Chondrocyte (in vitro differentiated cells): ENCODE results near the gene EEIG1. TPM values are rescaled to one million over a fixed set of nuclear protein-coding genes. Genes with fewer than 3 reads are reported as not detected.

ENCODE experiments used
- DNase-seq: peaks from one replicate; pipeline ENCODE4 v3.0.0; 2021; ENCODE audit warnings: mixed read lengths, low spot score
- H3K27ac Mint-ChIP-seq: one replicate; pipeline ENCODE4 v1.8.0; 2021; ENCODE audit warnings: mild to moderate bottlenecking, moderate library complexity, mixed read lengths; ENCODE audit not compliant: unreplicated experiment
- H3K27me3 Mint-ChIP-seq: 2 replicates; pipeline ENCODE4 v1.8.0; 2021; ENCODE audit warnings: low read depth, mixed read lengths
- H3K36me3 Mint-ChIP-seq: 2 replicates; pipeline ENCODE4 v1.8.0; 2021; ENCODE audit warnings: low read depth, mixed read lengths
- H3K4me1 Mint-ChIP-seq: 2 replicates; pipeline ENCODE4 v1.8.0; 2021; ENCODE audit warnings: low read depth, mild to moderate bottlenecking, mixed read lengths
- H3K4me3 Mint-ChIP-seq: one replicate; pipeline ENCODE4 v1.8.0; 2021; ENCODE audit warnings: mild to moderate bottlenecking, moderate library complexity, mixed read lengths; ENCODE audit not compliant: unreplicated experiment
- H3K9me3 Mint-ChIP-seq: 2 replicates; pipeline ENCODE4 v1.8.0; 2021; ENCODE audit warnings: low read depth, mixed read lengths
- total RNA-seq: library from RNA; stranded (reverse); gene quantifications from 3 replicates; pipeline ENCODE4 v1.2.1, GENCODE V29; 2021
- TF ChIP-seq, protein P1 (sequence below): fragments of 200-600 bp; sonication (generic); IDR thresholded peaks from 2 replicates; pipeline ENCODE4 v1.5.0; 2021; ENCODE audit warnings: antibody characterized with exemption, mild to moderate bottlenecking, moderate library complexity

Gene EEIG1
- total RNA-seq, 1 donor from 2014 or later, result 63.0 TPM

DNA sequence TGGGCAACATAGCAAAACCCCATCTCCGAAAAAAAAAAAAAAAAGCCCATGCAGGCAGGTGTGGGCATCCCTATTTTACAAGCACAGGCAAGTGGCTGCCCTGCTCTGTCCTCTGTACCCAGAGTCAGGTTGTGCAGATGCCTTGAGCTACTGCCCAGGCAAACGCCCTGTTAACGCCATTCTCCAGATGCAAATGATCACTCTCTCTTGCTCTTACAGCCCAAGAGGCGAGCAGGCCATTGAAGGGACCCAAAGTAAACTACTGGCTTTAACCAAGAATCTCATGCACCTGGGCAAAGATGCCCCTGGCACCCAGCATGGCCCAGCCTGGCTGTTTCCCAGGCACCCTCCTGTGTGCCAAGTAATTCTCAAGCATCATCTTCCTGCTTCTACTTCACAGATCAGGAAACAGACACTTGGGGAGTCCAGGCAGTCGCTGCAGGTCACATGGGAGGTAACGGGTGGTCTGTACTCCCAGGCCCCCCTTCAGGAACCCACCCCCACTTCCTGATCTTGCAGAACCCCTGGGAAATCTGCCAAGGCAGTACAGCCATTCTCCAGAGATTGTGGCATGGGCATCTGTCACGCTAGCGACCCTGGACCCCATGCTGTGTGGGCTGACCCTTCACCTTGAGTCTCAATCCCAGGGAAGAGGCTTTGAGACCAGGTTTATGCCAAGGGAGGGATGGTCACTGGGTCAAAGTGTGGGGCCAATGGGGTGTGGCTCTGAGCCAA lies 14.2 kb downstream of the EEIG1 start:
- no peak for DNase-seq
- Mint-ChIP-seq H3K27me3 (no peaks in the 10 kb centered on the region), H3K27ac (peak overlapping the region; percentile 98), H3K9me3 (no peaks in the 10 kb centered on the region), H3K4me1 (peaks cover 99% of the 10 kb centered on the region), H3K36me3 (no peaks in the 10 kb centered on the region), H3K4me3 (no peak overlapping the region)
- TF ChIP-seq, protein P1, sequence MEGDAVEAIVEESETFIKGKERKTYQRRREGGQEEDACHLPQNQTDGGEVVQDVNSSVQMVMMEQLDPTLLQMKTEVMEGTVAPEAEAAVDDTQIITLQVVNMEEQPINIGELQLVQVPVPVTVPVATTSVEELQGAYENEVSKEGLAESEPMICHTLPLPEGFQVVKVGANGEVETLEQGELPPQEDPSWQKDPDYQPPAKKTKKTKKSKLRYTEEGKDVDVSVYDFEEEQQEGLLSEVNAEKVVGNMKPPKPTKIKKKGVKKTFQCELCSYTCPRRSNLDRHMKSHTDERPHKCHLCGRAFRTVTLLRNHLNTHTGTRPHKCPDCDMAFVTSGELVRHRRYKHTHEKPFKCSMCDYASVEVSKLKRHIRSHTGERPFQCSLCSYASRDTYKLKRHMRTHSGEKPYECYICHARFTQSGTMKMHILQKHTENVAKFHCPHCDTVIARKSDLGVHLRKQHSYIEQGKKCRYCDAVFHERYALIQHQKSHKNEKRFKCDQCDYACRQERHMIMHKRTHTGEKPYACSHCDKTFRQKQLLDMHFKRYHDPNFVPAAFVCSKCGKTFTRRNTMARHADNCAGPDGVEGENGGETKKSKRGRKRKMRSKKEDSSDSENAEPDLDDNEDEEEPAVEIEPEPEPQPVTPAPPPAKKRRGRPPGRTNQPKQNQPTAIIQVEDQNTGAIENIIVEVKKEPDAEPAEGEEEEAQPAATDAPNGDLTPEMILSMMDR, result no peak

DNA sequence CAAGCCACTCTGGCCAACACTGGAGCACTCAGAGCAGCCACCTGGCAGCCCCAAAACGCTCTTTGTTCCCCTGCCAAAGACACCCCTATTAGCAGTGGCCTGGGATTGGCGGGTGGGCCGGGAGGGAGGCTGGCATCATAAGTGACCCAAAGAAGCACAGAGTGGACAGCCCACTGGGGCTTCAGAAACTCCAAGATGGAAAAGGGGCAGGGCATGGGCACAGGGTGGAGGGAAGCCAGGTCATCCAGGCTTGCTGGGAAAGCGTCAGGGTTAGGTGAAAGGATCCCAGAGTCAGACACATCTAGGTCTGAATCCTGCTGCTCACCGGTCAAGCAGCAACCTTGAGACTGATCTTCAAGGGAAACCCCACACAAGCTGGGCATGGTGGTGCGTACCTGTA lies 14.8 kb downstream of the EEIG1 start:
- Mint-ChIP-seq H3K4me3 (peak overlapping the region; percentile 41), H3K4me1 (peaks cover 99% of the 10 kb centered on the region), H3K27me3 (no peaks in the 10 kb centered on the region), H3K9me3 (no peaks in the 10 kb centered on the region), H3K27ac (peak overlapping the region; percentile 98), H3K36me3 (no peaks in the 10 kb centered on the region)
- DNase-seq, result no peak
- TF ChIP-seq, protein P1, result no peak

DNA sequence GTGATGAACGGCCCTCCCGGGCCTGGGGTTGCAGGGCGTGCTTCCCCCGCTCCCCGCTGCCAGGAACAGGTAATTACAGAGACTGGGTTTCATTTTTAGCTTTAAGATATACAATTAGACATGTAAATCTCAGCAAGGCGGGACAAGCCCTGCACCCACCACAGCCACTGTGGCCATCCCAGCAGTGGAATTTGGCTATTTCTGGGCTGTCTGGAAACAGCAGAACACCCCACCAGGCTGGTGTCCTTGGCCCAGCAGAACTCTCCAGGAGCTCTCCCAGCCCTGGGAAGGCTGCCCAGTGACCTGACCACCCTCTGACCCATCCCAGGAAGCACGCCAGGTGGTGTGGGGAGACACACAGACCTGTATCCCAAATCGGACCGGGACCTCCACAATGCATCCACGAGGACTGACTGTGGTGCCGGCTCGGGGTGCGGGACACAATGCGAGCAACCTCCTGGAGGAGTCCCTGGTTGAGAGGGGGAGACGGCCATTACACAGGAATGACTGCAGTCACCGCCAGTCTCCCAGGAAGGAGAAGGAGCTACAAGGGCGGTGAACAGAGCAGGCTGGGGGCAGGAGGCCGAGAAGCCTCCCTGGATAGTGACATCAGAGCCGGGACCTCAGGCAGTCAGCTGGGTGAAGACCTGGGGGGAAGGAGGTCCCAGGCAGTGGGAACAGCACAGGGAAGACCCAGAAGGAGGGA lies 17.3 kb downstream of the EEIG1 start:
- H3K27ac Mint-ChIP-seq, result peak overlapping the region; percentile 98
- peaks cover 89% of the 10 kb centered on the region for H3K4me1 Mint-ChIP-seq
- H3K27me3 Mint-ChIP-seq, result no peaks in the 10 kb centered on the region

DNA sequence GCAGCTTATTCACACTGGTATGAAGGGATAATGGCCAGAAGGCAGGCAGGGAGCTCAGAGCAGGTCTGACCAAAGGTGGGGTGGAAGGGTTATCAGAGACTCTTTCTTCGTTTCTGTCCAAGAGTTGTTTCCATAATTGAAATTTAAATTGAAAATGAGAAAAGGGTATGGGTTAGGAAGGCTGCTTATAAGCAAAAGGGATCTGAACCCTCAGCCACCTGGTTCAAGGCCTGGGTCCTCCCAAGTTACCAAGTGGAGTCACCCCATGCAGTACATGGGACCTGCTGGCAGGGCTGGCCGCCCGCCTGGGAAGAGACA lies 17.8 kb downstream of the EEIG1 start:
- Mint-ChIP-seq H3K27me3 (no peaks in the 10 kb centered on the region), H3K4me3 (no peak overlapping the region), H3K4me1 (peaks cover 85% of the 10 kb centered on the region), H3K27ac (peak overlapping the region; percentile 98), H3K9me3 (no peaks in the 10 kb centered on the region), H3K36me3 (no peaks in the 10 kb centered on the region)
- TF ChIP-seq, protein P1, result no peak
- no peak for DNase-seq

More for the DNA sequence above, 17.3 kb downstream of the EEIG1 start:
- Mint-ChIP-seq H3K9me3 (no peaks in the 10 kb centered on the region), H3K4me3 (peak overlapping the region; percentile 40), H3K36me3 (no peaks in the 10 kb centered on the region)
- DNase-seq, result no peak
- TF ChIP-seq, protein P1, result no peak

DNA sequence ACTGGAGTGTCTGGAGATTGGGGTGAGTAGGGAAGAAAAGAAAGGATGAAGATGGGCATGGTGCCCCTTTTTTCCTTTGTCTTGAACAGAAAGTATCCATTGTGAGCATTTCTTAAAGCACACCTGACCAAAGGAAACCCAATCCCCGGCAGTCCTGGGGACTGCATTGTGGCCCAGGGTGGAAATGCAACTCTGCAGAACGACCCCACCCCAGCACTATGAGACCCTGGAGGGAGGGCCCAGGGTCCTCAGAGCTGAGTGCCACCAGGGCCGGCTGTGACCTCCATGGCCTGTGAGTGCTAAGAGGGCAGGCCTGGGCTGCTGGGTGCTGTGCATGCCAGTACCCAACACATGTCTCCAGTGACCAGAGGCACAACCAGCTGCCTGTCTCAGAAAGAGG lies 18.5 kb downstream of the EEIG1 start:
- peak overlapping the region; percentile 98 for H3K27ac Mint-ChIP-seq
- H3K4me1 Mint-ChIP-seq, result peaks cover 80% of the 10 kb centered on the region
- TF ChIP-seq, protein P1, result no peak
- H3K9me3 Mint-ChIP-seq, result no peaks in the 10 kb centered on the region
- no peaks in the 10 kb centered on the region for H3K27me3 Mint-ChIP-seq
- no peak overlapping the region for H3K4me3 Mint-ChIP-seq
- no peaks in the 10 kb centered on the region for H3K36me3 Mint-ChIP-seq
- no peak for DNase-seq
